Esophagus squamous epithelium (tissue), 4 donors: ENCODE measurements around the gene FAF2.

Experiments
- POLR2A ChIP-seq, 4 donors: fragments of 450-650 bp; IDR thresholded peaks; one replicate each; pipeline ENCODE4 v1.6.1; 2017; ENCODE audit warnings: antibody characterized with exemption in 4 of 4, mild to moderate bottlenecking in 4 of 4, moderate library complexity in 3 of 4
- TF ChIP-seq, protein P1 (sequence below), 6 experiments: fragments of 450-650 bp in 4 of 6; fragments of 200-600 bp in 2 of 6; sonication (generic) in 2 of 6; IDR thresholded peaks; one replicate each; pipeline ENCODE4 v1.5.1; 2016 to 2019; ENCODE audit warnings: antibody characterized with exemption in 6 of 6, mild to moderate bottlenecking in 4 of 6, moderate library complexity in 4 of 6

DNA sequence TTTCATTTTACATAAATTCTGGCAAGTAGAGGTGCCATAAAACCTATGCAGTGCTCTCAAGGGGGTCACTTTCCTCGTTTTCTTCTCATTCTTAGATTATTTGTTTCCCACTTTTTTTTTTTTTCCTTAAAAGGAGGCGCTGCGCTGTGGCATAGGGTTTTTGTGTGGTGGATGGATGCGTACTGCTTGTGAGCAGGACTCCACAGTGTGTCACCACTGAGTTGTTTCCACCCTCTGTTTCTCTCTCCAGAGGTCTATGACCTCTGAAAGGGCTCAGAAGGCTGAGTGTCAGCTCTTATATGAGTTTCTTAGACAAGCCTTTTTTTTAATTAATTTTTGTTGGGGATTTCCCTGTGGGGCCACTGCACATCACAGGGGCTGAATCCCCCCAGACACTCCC, 18.2 kb upstream of the FAF2 start:
- no peak for TF ChIP-seq POLR2A (IDR thresholded peaks at IDR 0.05)
- TF ChIP-seq, protein P1, sequence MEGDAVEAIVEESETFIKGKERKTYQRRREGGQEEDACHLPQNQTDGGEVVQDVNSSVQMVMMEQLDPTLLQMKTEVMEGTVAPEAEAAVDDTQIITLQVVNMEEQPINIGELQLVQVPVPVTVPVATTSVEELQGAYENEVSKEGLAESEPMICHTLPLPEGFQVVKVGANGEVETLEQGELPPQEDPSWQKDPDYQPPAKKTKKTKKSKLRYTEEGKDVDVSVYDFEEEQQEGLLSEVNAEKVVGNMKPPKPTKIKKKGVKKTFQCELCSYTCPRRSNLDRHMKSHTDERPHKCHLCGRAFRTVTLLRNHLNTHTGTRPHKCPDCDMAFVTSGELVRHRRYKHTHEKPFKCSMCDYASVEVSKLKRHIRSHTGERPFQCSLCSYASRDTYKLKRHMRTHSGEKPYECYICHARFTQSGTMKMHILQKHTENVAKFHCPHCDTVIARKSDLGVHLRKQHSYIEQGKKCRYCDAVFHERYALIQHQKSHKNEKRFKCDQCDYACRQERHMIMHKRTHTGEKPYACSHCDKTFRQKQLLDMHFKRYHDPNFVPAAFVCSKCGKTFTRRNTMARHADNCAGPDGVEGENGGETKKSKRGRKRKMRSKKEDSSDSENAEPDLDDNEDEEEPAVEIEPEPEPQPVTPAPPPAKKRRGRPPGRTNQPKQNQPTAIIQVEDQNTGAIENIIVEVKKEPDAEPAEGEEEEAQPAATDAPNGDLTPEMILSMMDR (IDR thresholded peaks at IDR 0.05), result no peak
